ENCODE measurements around the gene SP3.
"Not testable (repeated sequence)": the region's sequence is repeated elsewhere in the genome, so short reads cannot be mapped to it uniquely, and the experiment has no call there.

SP3 gene

DNA sequence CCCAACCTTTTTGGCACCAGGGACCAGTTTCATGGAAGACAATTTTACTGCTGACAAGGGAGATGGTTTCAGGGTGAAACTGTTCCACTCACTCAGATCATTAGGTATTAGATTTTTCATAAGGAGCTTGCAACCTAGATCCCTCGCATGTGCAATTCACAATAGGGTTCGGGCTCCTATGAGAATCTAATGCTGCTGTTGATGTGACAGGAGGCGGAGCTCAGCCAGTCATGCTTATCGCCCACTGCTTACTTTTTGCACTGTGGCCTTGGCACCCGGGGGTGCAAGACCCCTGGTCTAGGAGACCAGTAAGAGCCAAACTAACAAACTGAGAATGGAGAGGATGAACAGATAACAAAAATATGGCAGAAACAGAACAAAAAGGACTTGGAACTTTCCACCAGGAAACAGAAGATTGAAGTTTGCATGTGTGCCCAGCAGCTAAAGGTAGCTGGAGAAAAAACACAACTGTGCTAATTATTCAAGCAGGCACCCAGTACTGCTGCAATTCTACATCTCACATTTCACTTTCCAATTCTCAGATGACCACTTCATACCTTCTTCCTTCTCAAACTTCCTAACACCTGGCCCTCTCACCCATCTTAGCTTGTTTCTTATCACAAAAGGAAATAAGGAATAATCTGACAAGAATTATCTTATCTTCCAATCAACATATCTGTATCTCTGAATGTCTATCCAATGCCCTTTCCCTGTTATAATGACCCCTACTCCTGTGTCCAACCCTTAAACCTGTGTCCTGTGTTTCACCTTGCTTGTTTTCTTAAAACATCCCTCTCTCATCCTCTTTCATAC is 24.8 kb downstream of the SP3 start:
- no peak for DNase-seq

DNA sequence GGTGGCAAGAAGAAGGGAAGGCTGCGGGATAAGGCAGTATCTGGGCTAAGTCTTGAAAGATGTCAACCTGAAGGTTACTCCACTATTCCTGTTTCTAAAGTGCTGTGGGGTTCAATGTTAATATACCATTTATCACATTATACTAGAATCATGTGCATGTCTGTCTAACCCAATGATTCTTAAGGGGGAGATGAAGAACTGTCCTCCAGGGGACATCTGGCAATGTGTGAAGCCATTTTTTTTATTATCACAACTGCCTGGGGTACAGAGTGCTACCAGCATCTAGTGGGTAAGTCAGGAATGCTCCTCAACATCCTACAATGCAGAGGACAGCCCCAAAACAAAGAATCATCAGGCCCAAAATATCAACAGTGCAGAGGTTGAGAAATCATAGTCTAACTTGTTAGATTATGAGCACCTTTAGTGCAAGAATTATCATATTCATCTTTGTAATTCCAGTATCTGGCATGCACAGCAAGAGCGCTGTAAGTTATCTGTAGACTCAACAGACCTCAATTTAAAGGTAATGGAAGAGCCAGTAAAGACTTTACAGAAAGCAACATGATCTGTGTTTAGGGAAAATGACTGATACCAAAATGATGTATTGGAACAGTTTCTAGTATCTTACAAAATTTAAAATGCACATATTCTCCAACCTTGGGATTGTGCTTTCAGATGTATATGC is 26.3 kb downstream of the SP3 start:
- no peak for DNase-seq

DNA sequence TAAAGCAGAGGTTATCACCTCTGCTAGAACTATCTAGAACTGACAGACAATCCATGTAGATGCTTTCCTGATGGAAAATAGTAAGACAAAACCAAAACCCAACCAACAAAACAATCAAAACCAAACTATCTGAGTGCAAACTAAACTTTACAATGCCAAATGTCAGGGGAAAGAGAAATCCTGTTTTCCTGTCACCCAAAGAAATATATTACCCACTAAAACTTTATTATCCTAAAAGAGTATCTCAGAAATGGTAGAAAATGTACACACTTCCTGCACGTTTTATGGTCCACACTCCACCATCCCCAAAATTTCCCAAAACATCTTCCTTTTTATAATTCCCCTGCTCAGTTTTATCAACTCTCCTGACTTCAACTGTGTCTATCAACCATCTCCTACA is 29.9 kb downstream of the SP3 start:
- DNase-seq = no peak

DNA sequence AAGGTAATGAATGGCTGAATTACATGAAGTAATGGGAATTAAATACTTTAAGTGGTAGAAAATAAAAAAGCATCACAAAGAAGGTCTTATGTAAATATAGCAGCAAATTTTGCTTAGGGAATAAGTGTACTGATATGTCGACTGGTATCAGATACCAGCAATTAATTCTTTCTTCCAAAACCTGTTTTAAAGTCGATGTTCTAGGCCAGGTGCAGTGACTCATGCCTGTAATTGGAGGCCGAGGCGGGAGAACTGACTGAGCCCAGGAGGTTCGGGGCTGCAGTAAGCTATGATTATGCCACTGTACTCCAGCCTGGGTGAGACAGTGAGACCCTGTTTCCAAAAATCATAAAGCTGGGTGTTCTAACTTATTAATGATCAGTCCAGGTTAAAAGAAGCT is 30.3 kb downstream of the SP3 start:
- DNase-seq = no peak

DNA sequence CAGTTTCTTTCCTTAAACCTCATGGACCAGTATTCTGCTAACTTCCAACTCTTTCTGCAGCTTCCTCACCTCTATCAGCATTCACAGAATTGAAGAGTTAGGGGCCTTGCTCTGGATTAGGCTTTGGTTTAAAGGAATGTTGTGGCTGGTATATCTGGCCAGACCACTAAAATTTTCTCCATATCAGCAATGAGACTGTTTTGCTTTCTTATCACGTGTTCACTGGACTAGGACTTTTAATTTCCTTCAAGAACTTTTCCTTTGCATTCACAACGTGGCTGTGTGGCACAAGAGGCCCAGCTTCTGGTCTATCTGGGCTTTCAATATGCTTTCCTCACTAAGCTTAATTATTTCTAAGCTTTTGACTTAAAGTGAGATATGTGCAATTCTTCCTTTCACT is 33.4 kb downstream of the SP3 start:
- no peak for DNase-seq

DNA sequence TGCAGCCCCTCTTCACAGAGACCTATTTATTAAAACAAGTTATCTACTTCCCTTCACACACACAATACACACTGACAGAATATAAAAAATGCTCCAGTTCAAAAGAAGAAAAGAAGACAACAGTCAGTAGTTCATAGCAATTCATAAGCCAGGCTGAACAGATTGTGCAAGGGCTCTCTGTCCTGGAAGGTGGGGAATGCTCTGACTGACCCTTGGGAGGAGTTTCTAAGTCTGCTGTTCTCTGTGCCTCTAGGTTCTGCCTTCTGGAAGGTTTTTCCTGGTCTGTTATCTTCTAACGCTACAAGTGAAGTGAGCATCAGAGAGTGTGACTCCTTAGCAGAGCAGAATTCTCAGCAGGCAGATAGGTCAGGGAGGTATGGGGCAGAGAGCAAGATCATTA is 35.7 kb downstream of the SP3 start:
- no peak for DNase-seq

DNA sequence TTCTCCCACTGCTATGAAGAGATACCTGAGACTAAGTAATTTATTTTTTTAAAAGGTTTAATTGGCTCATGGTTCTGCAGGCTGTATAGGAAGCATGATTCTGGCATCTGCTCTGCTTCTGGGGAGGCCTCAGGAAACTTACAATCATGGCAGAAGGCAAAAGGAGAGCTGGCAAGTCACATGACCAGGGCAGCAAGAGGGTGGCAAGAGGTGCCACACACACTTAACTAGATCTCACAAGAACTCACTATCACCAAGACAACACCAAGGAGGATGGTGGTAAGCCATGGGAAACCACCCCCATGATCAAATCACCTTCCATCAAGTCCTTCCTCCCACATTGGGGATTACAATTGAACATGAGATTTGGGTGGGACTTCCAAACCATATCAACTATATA is 38.3 kb downstream of the SP3 start:
- no peak for DNase-seq

DNA sequence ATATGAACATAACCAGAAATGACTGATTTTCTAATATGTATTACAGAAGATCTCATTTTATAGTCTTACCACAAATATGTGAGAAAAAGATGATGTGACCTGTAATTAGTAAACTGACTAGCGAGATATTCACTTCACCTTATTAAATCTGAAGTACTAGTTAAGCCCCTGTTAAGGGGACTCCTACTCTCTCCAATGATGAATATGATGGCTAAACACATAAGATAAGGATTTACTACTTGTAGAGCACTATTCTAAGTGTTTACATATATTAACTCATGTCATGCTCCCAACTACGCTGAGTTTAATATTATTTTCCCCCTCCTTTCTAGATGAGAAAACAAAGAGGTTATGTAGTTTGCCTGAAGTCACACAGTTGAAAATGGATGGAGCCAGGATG is 40.9 kb downstream of the SP3 start:
- no peak for DNase-seq

DNA sequence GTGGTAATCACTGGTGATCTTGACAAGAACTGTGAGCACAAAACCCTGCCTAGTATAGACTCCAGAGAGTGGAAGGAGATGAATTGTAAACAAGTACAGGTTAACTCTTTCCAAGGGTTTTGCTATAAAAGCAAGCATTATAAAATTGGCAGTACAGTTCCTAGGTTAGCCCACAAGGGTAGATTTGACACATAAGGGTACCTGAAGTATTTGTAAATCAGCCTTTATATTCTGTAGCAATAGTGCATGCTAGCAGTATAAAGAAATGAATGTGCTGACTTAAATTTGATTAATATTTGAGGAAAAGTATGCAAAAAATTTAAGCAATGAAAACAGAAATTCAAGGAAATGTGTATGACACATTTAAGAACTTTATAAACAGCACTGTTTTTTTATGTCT is 42.4 kb downstream of the SP3 start:
- no peak for DNase-seq

DNA sequence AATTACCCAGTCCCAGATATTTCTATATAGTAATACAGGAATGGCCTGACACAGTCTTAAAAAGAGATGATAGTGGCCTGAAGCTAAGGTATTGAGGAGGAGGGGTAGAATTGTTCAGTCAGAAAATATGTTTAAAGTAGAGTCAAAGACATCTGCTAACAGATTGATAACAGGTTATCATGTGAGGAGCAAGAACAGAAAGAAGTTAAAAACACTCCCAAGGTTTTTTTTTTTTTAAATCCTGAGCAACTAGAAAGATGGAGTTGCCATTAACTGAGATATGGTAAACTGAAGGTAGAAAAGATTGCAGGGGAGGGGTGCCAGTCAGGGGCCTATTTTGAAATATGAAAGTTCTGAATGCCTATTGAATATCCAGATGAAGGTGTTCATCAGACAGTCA is 43.1 kb downstream of the SP3 start:
- DNase-seq = no peak

DNA sequence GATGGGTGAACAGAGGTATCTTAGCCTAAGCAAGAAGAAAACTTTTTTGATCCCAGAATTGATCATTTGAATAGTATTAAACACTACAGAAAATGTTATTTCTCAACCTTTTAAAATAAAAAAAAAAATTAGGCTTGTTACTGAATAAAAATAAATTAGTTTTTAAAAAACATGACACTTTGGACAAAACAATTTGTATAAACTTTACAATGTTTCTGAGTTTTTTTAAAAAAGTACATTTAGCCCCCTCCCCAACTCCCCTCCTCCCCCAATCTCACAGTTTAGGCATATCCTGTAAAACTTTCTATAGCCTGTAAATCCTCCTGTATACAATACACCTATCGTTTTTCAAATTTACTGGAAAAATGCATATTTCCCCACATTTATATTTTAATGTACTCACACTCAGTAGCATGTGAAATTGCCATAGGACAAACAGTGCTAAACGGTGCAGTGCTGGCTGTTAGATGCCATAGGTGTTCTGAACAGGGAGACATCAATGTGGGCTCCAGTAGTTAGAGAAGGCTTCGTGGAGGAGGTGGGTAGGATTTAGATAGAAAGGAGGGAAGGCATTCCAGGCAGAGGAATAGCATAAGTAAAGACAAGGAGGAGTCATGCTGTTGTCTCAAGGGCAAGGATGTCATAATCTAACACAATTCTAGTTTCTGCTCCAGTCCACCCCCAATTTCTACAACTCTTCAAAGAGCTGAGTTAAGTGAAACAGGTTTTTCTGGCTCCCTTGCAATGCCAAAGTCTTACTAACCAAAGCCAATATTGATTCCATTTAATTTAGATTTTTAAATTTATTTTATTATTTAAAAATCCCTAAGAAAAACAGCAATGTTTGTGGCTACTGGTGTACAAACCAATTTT is 50.9 kb downstream of the SP3 start:
- DNase-seq = no peak

DNA sequence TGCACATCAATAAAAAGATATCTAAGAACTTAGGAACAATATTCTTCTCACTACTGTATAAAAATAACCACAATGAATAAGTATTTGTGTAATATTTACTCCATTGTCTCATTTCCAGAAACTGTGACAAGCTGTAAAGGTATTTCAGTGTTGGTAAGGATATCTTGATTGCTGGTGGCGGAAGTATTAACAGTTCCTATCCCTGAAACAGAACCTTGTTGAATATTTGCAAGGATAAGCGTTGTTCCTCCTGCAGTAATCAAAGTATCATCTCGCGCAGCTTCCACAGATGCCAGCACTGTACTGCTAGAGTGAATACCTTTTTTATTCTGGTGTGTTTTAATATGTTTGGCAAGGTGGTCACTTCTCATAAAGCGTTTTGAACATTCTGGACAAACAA is 55.3 kb downstream of the SP3 start:
- DNase-seq = no peak

DNA sequence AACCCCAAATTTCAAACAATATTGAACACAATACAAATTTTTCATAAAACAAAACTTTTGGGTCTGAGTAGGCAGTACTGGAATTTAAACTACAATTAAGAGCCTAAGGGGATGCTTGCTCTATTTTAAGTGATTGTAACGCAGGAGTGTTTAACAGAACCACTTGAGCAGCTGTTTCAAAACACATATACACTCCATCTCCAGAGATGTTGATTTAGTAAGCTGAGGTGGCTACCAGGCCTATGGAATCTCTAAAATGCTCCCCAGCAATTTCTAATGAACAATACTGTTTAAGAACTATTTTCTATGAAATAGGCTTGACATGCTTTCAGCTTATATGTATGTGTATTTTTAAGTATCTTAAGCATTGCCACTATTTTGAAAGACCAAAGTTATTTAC is 58.5 kb downstream of the SP3 start:
- no peak for DNase-seq

DNA sequence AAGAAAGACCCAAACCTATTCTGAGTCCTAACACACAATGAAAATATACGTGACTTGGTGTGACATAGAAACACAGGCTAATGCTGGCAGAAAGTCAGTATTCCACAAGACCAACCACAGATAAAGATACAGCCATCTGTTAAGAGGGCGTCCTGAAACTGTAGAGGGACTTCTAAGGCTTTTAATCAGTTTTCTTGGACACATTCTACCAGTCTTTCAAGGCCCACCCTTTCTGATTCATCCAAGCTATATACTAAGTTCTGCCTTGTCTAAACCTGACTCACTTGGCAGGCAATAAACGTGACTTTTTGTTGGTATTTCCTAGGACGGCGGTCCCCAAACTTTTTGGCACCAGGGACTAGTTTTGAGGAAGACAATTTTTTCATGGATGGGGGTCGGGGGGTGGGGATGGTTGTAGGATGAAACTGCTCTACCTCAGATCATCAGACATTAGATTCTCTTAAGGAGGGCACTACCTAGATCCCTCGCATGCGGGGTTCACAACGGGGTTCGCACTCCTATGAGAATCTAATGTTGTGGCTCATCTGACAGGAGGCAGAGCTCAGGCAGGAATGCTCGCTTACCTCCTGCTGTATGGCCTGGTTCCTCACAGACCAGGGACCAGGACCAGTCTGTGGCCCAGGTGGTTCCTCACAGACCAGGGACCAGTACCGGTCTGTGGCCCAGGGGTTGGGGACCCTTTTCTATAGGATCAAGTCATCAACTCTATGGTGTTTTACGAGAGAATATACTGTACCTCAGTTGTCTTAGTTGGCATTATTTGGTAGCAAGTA is 61.4 kb downstream of the SP3 start:
- DNase-seq = no peak

DNA sequence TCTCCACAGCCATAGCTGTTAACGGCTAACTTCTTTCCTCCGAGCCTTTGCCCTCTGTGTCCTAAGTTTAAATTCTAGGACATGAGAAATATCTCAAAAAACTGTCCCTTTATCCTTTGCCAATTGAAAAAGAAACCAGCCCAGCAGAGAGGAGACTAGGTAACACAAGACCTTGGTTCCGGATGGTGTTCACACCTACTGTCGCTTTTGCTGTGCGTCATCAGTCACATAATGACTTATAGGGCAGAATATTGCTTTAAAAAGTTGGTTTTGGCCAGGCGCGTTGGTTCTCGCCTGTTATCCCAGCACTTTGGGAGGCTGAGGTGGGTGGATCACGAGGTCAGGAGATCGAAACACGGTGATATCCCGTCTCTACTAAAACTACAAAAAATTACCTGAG is 66.2 kb downstream of the SP3 start:
- no peak for DNase-seq

DNA sequence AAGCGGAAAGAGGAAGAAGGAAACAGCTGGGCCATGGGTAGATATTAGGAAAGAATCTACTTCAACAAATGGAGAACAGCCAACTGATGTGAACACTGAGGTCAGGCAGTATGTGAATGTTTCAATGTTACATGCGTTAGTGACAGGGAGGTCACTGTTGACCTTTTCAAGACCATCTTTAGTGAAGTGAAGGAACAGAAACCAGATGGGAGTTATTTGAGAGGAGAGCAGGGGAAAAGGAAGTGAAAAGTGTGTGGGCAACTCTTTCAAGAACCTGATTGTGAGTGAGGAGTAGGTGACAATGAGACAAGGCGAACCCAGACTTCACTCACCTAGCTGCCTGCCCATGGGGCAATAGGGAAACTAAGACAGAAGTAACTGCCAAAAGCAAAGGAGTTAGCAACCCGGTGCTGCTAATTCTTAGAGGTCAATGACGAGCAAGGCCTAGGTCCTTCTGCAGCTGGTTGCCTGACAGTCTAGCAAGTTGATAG is 67.0 kb downstream of the SP3 start:
- no peak for DNase-seq

DNA sequence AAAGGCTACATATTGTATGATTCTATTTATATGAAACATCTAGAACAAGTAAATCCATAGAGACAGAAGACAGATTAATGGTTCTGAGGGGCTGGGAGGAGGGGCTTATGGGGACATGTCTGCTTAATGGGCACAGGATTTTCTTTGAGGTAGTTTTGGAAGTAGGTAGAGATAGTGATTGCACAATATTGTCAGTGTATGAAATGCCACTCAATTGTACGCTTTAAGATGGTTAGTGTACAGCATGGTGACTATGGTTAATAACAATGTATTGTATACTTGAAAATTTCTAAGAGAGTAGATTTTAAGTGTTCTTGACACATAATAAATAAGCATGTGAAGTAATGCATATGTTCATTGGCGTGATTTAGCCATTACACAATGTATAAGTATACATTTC is 68.4 kb downstream of the SP3 start:
- DNase-seq = no peak

DNA sequence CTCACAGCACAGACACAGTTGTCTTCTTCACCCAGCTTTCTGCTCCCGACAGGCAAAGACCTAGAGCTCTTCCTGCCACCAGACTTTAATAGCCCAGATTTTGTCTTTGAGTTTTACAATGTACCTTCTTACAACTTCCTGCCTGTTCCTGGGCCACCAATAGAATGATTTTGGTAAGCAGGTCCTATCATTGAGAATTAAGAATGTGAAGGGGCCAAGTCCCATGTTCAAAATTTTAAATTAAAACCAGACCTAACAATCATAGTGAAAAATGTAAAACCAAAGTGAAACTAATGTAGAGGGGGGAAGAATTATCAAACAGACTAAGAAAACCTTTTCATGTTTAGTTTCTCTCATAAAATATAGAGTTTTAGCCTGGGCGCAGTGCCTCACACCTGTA is 72.8 kb downstream of the SP3 start:
- no peak for DNase-seq

DNA sequence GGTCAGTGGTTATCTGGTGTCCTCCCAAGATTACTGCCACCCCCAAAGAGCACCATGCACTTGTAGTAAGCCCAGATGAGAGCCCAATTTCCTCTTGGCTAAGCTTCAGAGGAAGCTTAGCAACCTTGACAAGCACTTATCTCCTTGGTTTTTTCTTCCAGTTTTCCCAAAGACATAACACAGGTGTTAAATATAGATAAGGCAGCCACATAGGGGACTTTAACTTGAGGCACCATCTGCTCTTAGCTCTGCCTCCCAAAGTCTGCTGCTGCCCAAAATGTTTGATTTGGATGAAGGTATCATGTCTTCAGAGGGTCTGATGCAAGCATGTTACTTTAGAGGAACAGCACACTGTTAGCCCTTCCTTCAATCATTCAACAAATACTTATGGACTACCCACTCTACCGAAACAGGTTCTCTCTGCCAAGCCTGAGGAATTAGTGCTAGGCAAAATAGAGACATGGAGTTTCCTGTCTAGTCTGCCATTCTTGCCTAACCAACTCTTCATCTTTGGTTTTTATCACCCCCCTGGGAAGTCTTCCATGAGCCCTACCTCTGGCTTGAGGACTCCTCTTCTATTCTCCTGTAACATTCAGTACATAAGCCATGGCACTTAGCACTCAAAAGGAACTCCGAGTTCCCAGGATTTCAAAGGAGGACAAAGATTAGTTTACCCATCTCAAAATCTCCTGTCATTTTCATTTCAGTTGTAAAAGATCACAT is 73.7 kb downstream of the SP3 start:
- DNase-seq = no peak

DNA sequence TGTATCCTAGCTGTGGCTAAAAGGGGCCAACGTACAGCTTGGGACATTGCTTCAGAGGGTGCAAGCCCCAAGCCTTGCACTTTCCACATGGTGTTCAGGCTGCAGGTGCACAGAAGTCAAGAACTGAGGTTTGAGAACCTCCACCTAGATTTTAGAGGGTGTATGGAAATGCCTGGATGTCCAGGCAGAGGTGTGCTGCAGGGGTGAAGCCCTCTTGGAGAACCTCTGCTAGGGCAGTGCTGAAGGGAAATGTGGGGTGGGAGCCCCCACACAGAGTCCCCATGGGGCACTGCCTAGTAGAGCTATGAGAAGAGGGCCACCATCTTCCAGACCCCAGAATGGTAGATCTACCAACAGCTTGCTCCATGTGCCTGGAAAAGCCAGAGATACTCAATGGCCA is 75.7 kb downstream of the SP3 start:
- not testable (repeated sequence) for DNase-seq

DNA sequence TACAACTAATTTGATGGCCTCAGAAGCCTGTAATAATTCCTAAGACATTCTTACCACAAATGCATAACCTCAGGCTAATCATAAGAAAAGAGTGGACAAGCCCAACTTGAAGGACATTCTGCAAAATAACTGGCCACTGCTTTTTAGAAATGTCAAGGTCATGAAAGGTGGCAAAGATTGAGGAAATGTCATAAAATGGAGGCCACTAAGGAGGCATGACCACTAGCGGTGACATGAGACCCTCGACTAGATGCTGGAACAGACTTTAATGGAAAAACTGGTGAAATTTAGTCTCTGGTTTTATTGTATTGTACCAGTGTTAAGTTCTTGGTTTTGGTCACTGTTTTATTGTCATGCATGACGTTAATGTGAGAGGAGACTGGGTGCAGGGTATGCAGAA is 78.6 kb downstream of the SP3 start:
- DNase-seq = no peak
